Measurements from ENCODE around the gene SPINT2.

Gene SPINT2

DNA sequence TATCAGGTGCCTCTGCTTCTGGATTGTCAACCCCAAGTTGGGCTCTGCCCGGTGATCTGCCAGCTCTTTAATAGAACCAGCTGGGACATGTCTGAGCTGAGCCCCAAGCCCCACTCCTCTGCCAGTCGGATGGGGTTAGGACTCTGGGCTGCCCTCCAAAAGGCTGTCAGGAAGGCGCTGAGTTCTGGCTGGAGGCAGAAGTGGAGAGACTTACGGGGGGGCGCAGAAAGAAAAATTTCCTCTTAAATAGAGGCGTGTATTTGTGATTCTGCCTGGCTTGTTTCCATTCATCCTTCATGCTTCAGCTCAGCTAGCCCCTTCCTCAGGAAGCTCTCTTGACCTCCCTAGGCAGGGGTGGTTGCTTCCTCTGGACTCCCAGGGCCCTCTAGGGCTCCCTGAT lies 54.3 kb downstream of the SPINT2 start:
- H3K4me1 ChIP-seq (ENCODE audit: control insufficient read depth, insufficient read depth, low read length, poor library complexity, severe bottlenecking): peaks cover 43% of the 10 kb centered on the region

GRCh38 chr19:38319421-38320258 lies 55.3 kb downstream of the SPINT2 start, which contains the start of gene KCNK6:
KCNK6 (plus strand) TSS chr19:38319845; CDS start chr19:38319951, 106 bp downstream.
- Histone ChIP-seq H3K36me3 (ENCODE audit: control insufficient read depth, insufficient read depth, low read length) (peaks cover 9% of the 10 kb centered on the region), H3K4me1 (ENCODE audit: control insufficient read depth, insufficient read depth, low read length, poor library complexity, severe bottlenecking) (peaks cover 43% of the 10 kb centered on the region), H3K9me3 (ENCODE audit: control insufficient read depth, low read length) (no peaks in the 10 kb centered on the region), H3K4me3 (ENCODE audit: insufficient read depth, low read depth, low read length, poor library complexity, severe bottlenecking) (peak within 1 kb of the TSS; percentile 69), H3K27me3 (replicated peaks; ENCODE audit: control insufficient read depth, insufficient read depth, low read length, poor library complexity, severe bottlenecking) (no peaks in the 10 kb centered on the region), H3K27ac (ENCODE audit: insufficient read depth, low read length, poor library complexity, severe bottlenecking) (peak within 1 kb of the TSS; percentile 56)
- peak; percentile 23 to 36 (median 25) for DNase-seq

More for the DNA sequence above, 54.3 kb downstream of the SPINT2 start:
- Histone ChIP-seq H3K9me3 (ENCODE audit: control insufficient read depth, low read length) (no peaks in the 10 kb centered on the region), H3K27ac (ENCODE audit: insufficient read depth, low read length, poor library complexity, severe bottlenecking) (no peak overlapping the region), H3K36me3 (ENCODE audit: control insufficient read depth, insufficient read depth, low read length) (no peaks in the 10 kb centered on the region), H3K27me3 (replicated peaks; ENCODE audit: control insufficient read depth, insufficient read depth, low read length, poor library complexity, severe bottlenecking) (no peaks in the 10 kb centered on the region), H3K4me3 (ENCODE audit: insufficient read depth, low read depth, low read length, poor library complexity, severe bottlenecking) (no peak overlapping the region)
- no peak for DNase-seq

DNA sequence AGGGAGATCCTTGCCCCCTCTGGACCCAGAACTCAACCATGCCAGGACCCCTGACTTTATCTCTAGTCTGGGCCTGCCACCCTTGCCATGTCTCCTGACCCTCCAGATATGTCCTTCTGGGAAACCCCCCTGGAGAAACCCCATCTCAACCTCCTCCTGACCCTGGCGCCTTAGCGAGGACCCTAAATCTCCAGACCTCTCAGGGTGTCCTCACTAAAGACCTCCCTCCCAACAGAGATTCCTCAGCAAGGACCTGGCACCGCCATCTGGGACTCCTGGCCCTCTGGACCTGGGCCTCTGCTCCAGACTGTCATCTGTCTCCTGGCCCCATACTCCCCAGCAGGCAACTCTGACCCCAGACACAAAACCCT lies 56.6 kb downstream of the SPINT2 start:
- no peak for DNase-seq
- H3K9me3 ChIP-seq (ENCODE audit: control insufficient read depth, low read length): no peaks in the 10 kb centered on the region
- no peaks in the 10 kb centered on the region for H3K27me3 ChIP-seq (replicated peaks; ENCODE audit: control insufficient read depth, insufficient read depth, low read length, poor library complexity, severe bottlenecking)
- H3K27ac ChIP-seq (ENCODE audit: insufficient read depth, low read length, poor library complexity, severe bottlenecking): no peak overlapping the region
- no peak overlapping the region for H3K4me3 ChIP-seq (ENCODE audit: insufficient read depth, low read depth, low read length, poor library complexity, severe bottlenecking)
- peaks cover 38% of the 10 kb centered on the region for H3K4me1 ChIP-seq (ENCODE audit: control insufficient read depth, insufficient read depth, low read length, poor library complexity, severe bottlenecking)
- H3K36me3 ChIP-seq (ENCODE audit: control insufficient read depth, insufficient read depth, low read length): peaks cover 13% of the 10 kb centered on the region

GRCh38 chr19:38321646-38322196 lies 57.3 kb downstream of the SPINT2 start:
- H3K36me3 ChIP-seq (ENCODE audit: control insufficient read depth, insufficient read depth, low read length): peaks cover 19% of the 10 kb centered on the region
- DNase-seq: no peak
- H3K27me3 ChIP-seq (replicated peaks; ENCODE audit: control insufficient read depth, insufficient read depth, low read length, poor library complexity, severe bottlenecking): no peaks in the 10 kb centered on the region
- H3K9me3 ChIP-seq (ENCODE audit: control insufficient read depth, low read length): no peaks in the 10 kb centered on the region
- no peak overlapping the region for H3K4me3 ChIP-seq (ENCODE audit: insufficient read depth, low read depth, low read length, poor library complexity, severe bottlenecking)
- H3K4me1 ChIP-seq (ENCODE audit: control insufficient read depth, insufficient read depth, low read length, poor library complexity, severe bottlenecking): peaks cover 30% of the 10 kb centered on the region
- no peak overlapping the region for H3K27ac ChIP-seq (ENCODE audit: insufficient read depth, low read length, poor library complexity, severe bottlenecking)

DNA sequence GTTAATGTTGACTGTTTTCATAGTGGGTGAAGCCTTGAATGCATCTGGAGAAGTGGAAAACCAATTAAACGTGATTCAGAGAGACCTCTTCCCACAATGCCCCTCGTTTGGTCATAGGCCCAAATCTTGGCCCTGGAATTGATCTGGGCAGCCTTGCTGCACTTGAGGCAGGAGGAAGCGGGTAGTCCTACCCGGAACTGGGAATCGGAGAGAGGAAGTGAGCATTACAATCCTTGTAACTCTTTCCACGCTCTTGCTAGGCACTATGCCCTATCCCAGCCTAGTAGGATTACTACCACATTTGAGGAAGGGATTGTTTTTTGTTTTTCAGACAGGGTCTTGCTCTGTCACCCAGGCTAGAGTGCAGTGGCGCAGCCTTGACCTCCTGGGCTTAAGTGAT lies 58.9 kb downstream of the SPINT2 start:
- Histone ChIP-seq H3K9me3 (ENCODE audit: control insufficient read depth, low read length) (no peaks in the 10 kb centered on the region), H3K27ac (ENCODE audit: insufficient read depth, low read length, poor library complexity, severe bottlenecking) (no peak overlapping the region), H3K4me1 (ENCODE audit: control insufficient read depth, insufficient read depth, low read length, poor library complexity, severe bottlenecking) (peaks cover 22% of the 10 kb centered on the region), H3K4me3 (ENCODE audit: insufficient read depth, low read depth, low read length, poor library complexity, severe bottlenecking) (no peak overlapping the region), H3K27me3 (replicated peaks; ENCODE audit: control insufficient read depth, insufficient read depth, low read length, poor library complexity, severe bottlenecking) (no peaks in the 10 kb centered on the region), H3K36me3 (ENCODE audit: control insufficient read depth, insufficient read depth, low read length) (peaks cover 32% of the 10 kb centered on the region)
- no peak for DNase-seq

DNA sequence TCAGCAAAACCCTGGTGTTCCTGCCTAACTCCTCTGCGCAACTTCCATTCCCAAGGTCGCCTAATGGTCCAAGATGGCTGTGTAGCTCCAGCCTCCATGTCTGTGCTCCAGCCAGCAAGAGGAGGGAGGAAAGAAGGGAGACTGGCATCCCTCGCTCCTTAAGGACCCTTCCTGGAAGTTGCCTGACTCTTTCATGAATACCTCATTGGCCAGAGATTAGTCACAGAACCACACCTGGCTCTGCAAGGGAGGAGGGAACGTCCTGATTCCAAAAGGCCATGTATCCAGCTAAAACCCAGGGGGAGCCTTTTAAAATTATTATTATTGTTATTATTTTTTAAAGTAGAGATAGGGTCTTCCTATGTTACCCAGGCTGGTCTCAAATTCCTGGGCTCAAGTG lies 60.1 kb downstream of the SPINT2 start:
- Histone ChIP-seq H3K27ac (ENCODE audit: insufficient read depth, low read length, poor library complexity, severe bottlenecking) (no peak overlapping the region), H3K36me3 (ENCODE audit: control insufficient read depth, insufficient read depth, low read length) (peaks cover 32% of the 10 kb centered on the region), H3K27me3 (replicated peaks; ENCODE audit: control insufficient read depth, insufficient read depth, low read length, poor library complexity, severe bottlenecking) (no peaks in the 10 kb centered on the region), H3K4me3 (ENCODE audit: insufficient read depth, low read depth, low read length, poor library complexity, severe bottlenecking) (no peak overlapping the region), H3K9me3 (ENCODE audit: control insufficient read depth, low read length) (no peaks in the 10 kb centered on the region), H3K4me1 (ENCODE audit: control insufficient read depth, insufficient read depth, low read length, poor library complexity, severe bottlenecking) (peaks cover 17% of the 10 kb centered on the region)
- no peak for DNase-seq

GRCh38 chr19:38326591-38326990 lies 62.2 kb downstream of the SPINT2 start:
- H3K9me3 ChIP-seq (ENCODE audit: control insufficient read depth, low read length): no peaks in the 10 kb centered on the region
- no peaks in the 10 kb centered on the region for H3K4me1 ChIP-seq (ENCODE audit: control insufficient read depth, insufficient read depth, low read length, poor library complexity, severe bottlenecking)
- no peak for DNase-seq
- peaks cover 32% of the 10 kb centered on the region for H3K36me3 ChIP-seq (ENCODE audit: control insufficient read depth, insufficient read depth, low read length)
- H3K27ac ChIP-seq (ENCODE audit: insufficient read depth, low read length, poor library complexity, severe bottlenecking): no peak overlapping the region
- no peaks in the 10 kb centered on the region for H3K27me3 ChIP-seq (replicated peaks; ENCODE audit: control insufficient read depth, insufficient read depth, low read length, poor library complexity, severe bottlenecking)
- no peak overlapping the region for H3K4me3 ChIP-seq (ENCODE audit: insufficient read depth, low read depth, low read length, poor library complexity, severe bottlenecking)

DNA sequence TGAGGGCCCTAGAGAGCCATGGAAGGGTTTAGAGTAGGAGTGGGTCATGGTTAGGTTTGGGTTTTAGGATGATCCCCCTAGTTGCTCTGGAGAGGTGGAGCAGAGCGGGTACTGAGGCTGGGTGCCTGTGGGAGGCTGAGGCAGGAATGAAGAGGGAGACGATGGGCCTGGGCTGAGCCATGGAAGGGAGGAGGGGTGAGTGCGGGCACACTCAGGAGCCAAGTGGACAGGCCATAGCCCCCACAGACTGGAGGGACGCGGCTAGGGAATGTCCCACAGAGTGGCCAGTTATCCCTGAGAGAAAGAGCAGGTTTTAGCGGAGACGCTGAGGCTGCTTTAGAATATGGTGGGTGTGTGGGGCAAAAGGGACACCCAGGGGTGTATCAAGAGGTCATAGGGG lies 65.3 kb downstream of the SPINT2 start:
- H3K27ac ChIP-seq (ENCODE audit: insufficient read depth, low read length, poor library complexity, severe bottlenecking): no peak overlapping the region
- H3K4me1 ChIP-seq (ENCODE audit: control insufficient read depth, insufficient read depth, low read length, poor library complexity, severe bottlenecking): no peaks in the 10 kb centered on the region
- no peak for DNase-seq
- peaks cover 23% of the 10 kb centered on the region for H3K36me3 ChIP-seq (ENCODE audit: control insufficient read depth, insufficient read depth, low read length)
- no peaks in the 10 kb centered on the region for H3K27me3 ChIP-seq (replicated peaks; ENCODE audit: control insufficient read depth, insufficient read depth, low read length, poor library complexity, severe bottlenecking)
- no peaks in the 10 kb centered on the region for H3K9me3 ChIP-seq (ENCODE audit: control insufficient read depth, low read length)
- H3K4me3 ChIP-seq (ENCODE audit: insufficient read depth, low read depth, low read length, poor library complexity, severe bottlenecking): no peak overlapping the region

GRCh38 chr19:38331728-38332127 lies 67.4 kb downstream of the SPINT2 start:
- Histone ChIP-seq H3K27me3 (replicated peaks; ENCODE audit: control insufficient read depth, insufficient read depth, low read length, poor library complexity, severe bottlenecking) (no peaks in the 10 kb centered on the region), H3K4me3 (ENCODE audit: insufficient read depth, low read depth, low read length, poor library complexity, severe bottlenecking) (no peak overlapping the region), H3K36me3 (ENCODE audit: control insufficient read depth, insufficient read depth, low read length) (peaks cover 13% of the 10 kb centered on the region), H3K4me1 (ENCODE audit: control insufficient read depth, insufficient read depth, low read length, poor library complexity, severe bottlenecking) (no peaks in the 10 kb centered on the region), H3K9me3 (ENCODE audit: control insufficient read depth, low read length) (no peaks in the 10 kb centered on the region), H3K27ac (ENCODE audit: insufficient read depth, low read length, poor library complexity, severe bottlenecking) (no peak overlapping the region)
- no peak for DNase-seq

GRCh38 chr19:38333245-38333644 lies 68.9 kb downstream of the SPINT2 start:
- Histone ChIP-seq H3K27ac (ENCODE audit: insufficient read depth, low read length, poor library complexity, severe bottlenecking) (no peak overlapping the region), H3K27me3 (replicated peaks; ENCODE audit: control insufficient read depth, insufficient read depth, low read length, poor library complexity, severe bottlenecking) (no peaks in the 10 kb centered on the region), H3K9me3 (ENCODE audit: control insufficient read depth, low read length) (no peaks in the 10 kb centered on the region), H3K4me3 (ENCODE audit: insufficient read depth, low read depth, low read length, poor library complexity, severe bottlenecking) (no peak overlapping the region), H3K36me3 (ENCODE audit: control insufficient read depth, insufficient read depth, low read length) (no peaks in the 10 kb centered on the region), H3K4me1 (ENCODE audit: control insufficient read depth, insufficient read depth, low read length, poor library complexity, severe bottlenecking) (peaks cover 7% of the 10 kb centered on the region)
- DNase-seq: no peak
